Calu3 (cell line): ENCODE results near the gene NT5DC3. TPM values are rescaled to one million over a fixed set of nuclear protein-coding genes. Genes with fewer than 3 reads are reported as not detected.

Experiments used
- BruUV-seq: library from RNA; stranded (reverse); fragments of 400-500 nt; replicated peaks from 2 replicates; lab custom pipeline; 2021; lab: Mats Ljungman, UMichigan
- CTCF ChIA-PET: fragments of 300-600 bp; sonication (Branson Sonifier 250); formaldehyde crosslinking; loops from one replicate; lab custom pipeline; 2022; ENCODE audit warnings: antibody characterized with exemption; lab: Charles Lee
- DNase-seq: peaks from one replicate; pipeline ENCODE4 v3.0.0; 2022
- H3K27ac Mint-ChIP-seq: one replicate; pipeline ENCODE4 v1.8.0; 2022; ENCODE audit warnings: mixed read lengths; ENCODE audit not compliant: unreplicated experiment
- H3K27me3 Mint-ChIP-seq: one replicate; pipeline ENCODE4 v1.8.0; 2022; ENCODE audit warnings: mixed read lengths; ENCODE audit not compliant: unreplicated experiment
- H3K36me3 Mint-ChIP-seq: one replicate; pipeline ENCODE4 v1.8.0; 2022; ENCODE audit warnings: mild to moderate bottlenecking, moderate library complexity, mixed read lengths; ENCODE audit not compliant: insufficient read depth, unreplicated experiment
- H3K4me1 Mint-ChIP-seq: one replicate; pipeline ENCODE4 v1.8.0; 2022; ENCODE audit warnings: mild to moderate bottlenecking, low read depth, mixed read lengths; ENCODE audit not compliant: unreplicated experiment
- H3K4me3 Mint-ChIP-seq: one replicate; pipeline ENCODE4 v1.8.0; 2022; ENCODE audit warnings: mild to moderate bottlenecking, low read depth, moderate library complexity, mixed read lengths; ENCODE audit not compliant: unreplicated experiment
- H3K9me3 Mint-ChIP-seq: one replicate; pipeline ENCODE4 v1.8.0; 2022; ENCODE audit warnings: low read depth, mixed read lengths; ENCODE audit not compliant: unreplicated experiment
- CTCF ChIP-seq: fragments of 200-600 bp; IDR thresholded peaks from one replicate; pipeline ENCODE4 v1.8.0; 2022; ENCODE audit warnings: antibody characterized with exemption; ENCODE audit not compliant: unreplicated experiment
- intact Hi-C: fragments of 100-400 bp; cut with micrococcal nuclease; formaldehyde crosslinking; loops from one replicate; pipeline ENCODE4 v1.10.0; 2022; ENCODE audit not compliant: unreplicated experiment
- total RNA-seq: library from RNA; stranded (reverse); gene quantifications from 2 replicates; pipeline ENCODE4 v1.2.3, GENCODE V29; 2022

The NT5DC3 gene
- total RNA-seq, 1 experiment from 2014 or later = 24.0 TPM

- no TSS peak for BruUV-seq
- peaks cover 3% of the 10 kb centered on the region for H3K9me3 Mint-ChIP-seq
- no peak overlapping the region for H3K4me3 Mint-ChIP-seq
- no peaks in the 10 kb centered on the region for H3K27me3 Mint-ChIP-seq
- CTCF ChIA-PET = interaction anchor here (0.6 kb wide), 1 partner anchor 20 kb away, joined by 3 read pairs; no protein-coding TSS in a partner anchor
- H3K36me3 Mint-ChIP-seq = peaks cover 10% of the 10 kb centered on the region
- H3K27ac Mint-ChIP-seq = no peak overlapping the region
- intact Hi-C loops = no loop called here
- peaks cover 61% of the 10 kb centered on the region for H3K4me1 Mint-ChIP-seq
- TF ChIP-seq CTCF = no peak
- DNase-seq = no peak
Observed at GRCh38 chr12:103830025-103830725, 10.9 kb downstream of the NT5DC3 start.

GRCh38 chr12:103829092-103829491 lies 11.9 kb downstream of the NT5DC3 start:
- CTCF ChIA-PET = no interaction called here
- H3K9me3 Mint-ChIP-seq = peaks cover 3% of the 10 kb centered on the region
- BruUV-seq = no TSS peak
- peaks cover 10% of the 10 kb centered on the region for H3K36me3 Mint-ChIP-seq
- H3K4me3 Mint-ChIP-seq = no peak overlapping the region
- H3K4me1 Mint-ChIP-seq = peaks cover 59% of the 10 kb centered on the region
- no peaks in the 10 kb centered on the region for H3K27me3 Mint-ChIP-seq
- TF ChIP-seq CTCF = no peak
- H3K27ac Mint-ChIP-seq = no peak overlapping the region
- DNase-seq = no peak
- intact Hi-C loops = no loop called here

- no peak for TF ChIP-seq CTCF
- no TSS peak for BruUV-seq
- Mint-ChIP-seq H3K9me3 (peaks cover 3% of the 10 kb centered on the region), H3K4me3 (no peak overlapping the region), H3K27ac (no peak overlapping the region), H3K36me3 (peaks cover 10% of the 10 kb centered on the region), H3K4me1 (peaks cover 48% of the 10 kb centered on the region), H3K27me3 (no peaks in the 10 kb centered on the region)
- CTCF ChIA-PET = no interaction called here
- DNase-seq = no peak
- intact Hi-C loops = no loop called here
Observed at GRCh38 chr12:103827911-103828391, 13.1 kb downstream of the NT5DC3 start.

GRCh38 chr12:103824845-103825244 lies 16.2 kb downstream of the NT5DC3 start:
- Mint-ChIP-seq H3K9me3 (peaks cover 3% of the 10 kb centered on the region), H3K36me3 (no peaks in the 10 kb centered on the region), H3K4me1 (peaks cover 32% of the 10 kb centered on the region), H3K27me3 (no peaks in the 10 kb centered on the region), H3K4me3 (no peak overlapping the region), H3K27ac (no peak overlapping the region)
- no TSS peak for BruUV-seq
- no peak for DNase-seq
- intact Hi-C loops = no loop called here
- TF ChIP-seq CTCF = no peak
- CTCF ChIA-PET = no interaction called here
